Calu3 (cell line): ENCODE results near the gene CUBN. TPM values are rescaled to one million over a fixed set of nuclear protein-coding genes. Genes with fewer than 3 reads are reported as not detected.

Source experiments
- BruUV-seq: library from RNA; stranded (reverse); fragments of 400-500 nt; replicated peaks from 2 replicates; lab custom pipeline; 2021; lab: Mats Ljungman, UMichigan
- CTCF ChIA-PET: fragments of 300-600 bp; sonication (Branson Sonifier 250); formaldehyde crosslinking; loops from one replicate; lab custom pipeline; 2022; ENCODE audit warnings: antibody characterized with exemption; lab: Charles Lee
- DNase-seq: peaks from one replicate; pipeline ENCODE4 v3.0.0; 2022
- H3K27ac Mint-ChIP-seq: one replicate; pipeline ENCODE4 v1.8.0; 2022; ENCODE audit warnings: mixed read lengths; ENCODE audit not compliant: unreplicated experiment
- H3K27me3 Mint-ChIP-seq: one replicate; pipeline ENCODE4 v1.8.0; 2022; ENCODE audit warnings: mixed read lengths; ENCODE audit not compliant: unreplicated experiment
- H3K36me3 Mint-ChIP-seq: one replicate; pipeline ENCODE4 v1.8.0; 2022; ENCODE audit warnings: mild to moderate bottlenecking, moderate library complexity, mixed read lengths; ENCODE audit not compliant: insufficient read depth, unreplicated experiment
- H3K4me1 Mint-ChIP-seq: one replicate; pipeline ENCODE4 v1.8.0; 2022; ENCODE audit warnings: mild to moderate bottlenecking, low read depth, mixed read lengths; ENCODE audit not compliant: unreplicated experiment
- H3K4me3 Mint-ChIP-seq: one replicate; pipeline ENCODE4 v1.8.0; 2022; ENCODE audit warnings: mild to moderate bottlenecking, low read depth, moderate library complexity, mixed read lengths; ENCODE audit not compliant: unreplicated experiment
- H3K9me3 Mint-ChIP-seq: one replicate; pipeline ENCODE4 v1.8.0; 2022; ENCODE audit warnings: low read depth, mixed read lengths; ENCODE audit not compliant: unreplicated experiment
- intact Hi-C: fragments of 100-400 bp; cut with micrococcal nuclease; formaldehyde crosslinking; loops from one replicate; pipeline ENCODE4 v1.10.0; 2022; ENCODE audit not compliant: unreplicated experiment
- total RNA-seq: library from RNA; stranded (reverse); gene quantifications from 2 replicates; pipeline ENCODE4 v1.2.3, GENCODE V29; 2022
- TF ChIP-seq, protein P1 (sequence below): fragments of 200-600 bp; IDR thresholded peaks from one replicate; pipeline ENCODE4 v1.8.0; 2022; ENCODE audit warnings: antibody characterized with exemption; ENCODE audit not compliant: unreplicated experiment

Gene CUBN
- total RNA-seq, 1 experiment from 2014 or later = 0.92 TPM

DNA sequence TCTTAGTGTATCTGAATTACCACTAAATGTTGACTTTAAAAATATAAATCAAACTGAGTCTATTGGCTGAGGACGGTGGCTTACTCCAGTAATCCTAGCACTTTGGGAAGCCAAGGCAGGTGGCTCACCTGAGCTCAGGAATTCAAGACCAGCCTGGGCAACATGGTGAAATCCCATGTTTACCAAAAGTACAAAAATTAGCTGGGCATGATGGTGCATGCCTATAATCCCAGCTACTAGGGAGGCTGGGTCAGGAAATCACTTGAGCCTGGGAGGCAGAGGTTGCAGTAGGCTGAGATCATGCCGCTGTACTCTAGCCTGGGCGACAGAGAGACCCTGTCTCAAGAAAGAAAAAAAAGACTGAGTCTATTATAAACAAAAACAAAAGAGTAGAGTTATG lies 205.9 kb downstream of the CUBN start:
- Mint-ChIP-seq H3K36me3 (no peaks in the 10 kb centered on the region), H3K27ac (no peak overlapping the region), H3K9me3 (no peaks in the 10 kb centered on the region), H3K27me3 (no peaks in the 10 kb centered on the region), H3K4me1 (no peaks in the 10 kb centered on the region), H3K4me3 (no peak overlapping the region)
- DNase-seq = no peak
- intact Hi-C loops = no loop called here
- CTCF ChIA-PET = interaction anchor here (0.6 kb wide), 1 partner anchor 211 kb away, joined by 5 read pairs; no protein-coding TSS in a partner anchor
- no TSS peak for BruUV-seq
- TF ChIP-seq, protein P1, sequence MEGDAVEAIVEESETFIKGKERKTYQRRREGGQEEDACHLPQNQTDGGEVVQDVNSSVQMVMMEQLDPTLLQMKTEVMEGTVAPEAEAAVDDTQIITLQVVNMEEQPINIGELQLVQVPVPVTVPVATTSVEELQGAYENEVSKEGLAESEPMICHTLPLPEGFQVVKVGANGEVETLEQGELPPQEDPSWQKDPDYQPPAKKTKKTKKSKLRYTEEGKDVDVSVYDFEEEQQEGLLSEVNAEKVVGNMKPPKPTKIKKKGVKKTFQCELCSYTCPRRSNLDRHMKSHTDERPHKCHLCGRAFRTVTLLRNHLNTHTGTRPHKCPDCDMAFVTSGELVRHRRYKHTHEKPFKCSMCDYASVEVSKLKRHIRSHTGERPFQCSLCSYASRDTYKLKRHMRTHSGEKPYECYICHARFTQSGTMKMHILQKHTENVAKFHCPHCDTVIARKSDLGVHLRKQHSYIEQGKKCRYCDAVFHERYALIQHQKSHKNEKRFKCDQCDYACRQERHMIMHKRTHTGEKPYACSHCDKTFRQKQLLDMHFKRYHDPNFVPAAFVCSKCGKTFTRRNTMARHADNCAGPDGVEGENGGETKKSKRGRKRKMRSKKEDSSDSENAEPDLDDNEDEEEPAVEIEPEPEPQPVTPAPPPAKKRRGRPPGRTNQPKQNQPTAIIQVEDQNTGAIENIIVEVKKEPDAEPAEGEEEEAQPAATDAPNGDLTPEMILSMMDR = no peak

DNA sequence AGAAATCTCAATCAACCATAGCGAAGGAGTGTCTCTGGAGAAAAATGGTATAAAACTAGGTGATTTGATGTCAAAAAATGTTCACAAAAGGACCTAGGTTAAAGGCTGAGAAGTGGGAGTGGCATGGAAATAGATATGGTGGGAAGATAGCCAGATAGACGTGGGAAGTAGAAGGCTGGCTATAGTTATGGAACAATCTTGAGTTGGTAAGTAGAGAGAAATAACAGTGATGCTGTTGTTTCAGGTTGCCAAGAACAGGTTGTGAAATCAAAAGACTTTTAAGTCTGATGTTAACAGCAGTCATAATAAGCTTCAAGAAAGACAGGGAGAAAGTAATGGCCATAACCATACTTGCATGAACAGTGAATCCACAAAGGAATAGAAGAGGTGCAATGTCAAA lies 206.3 kb downstream of the CUBN start:
- Mint-ChIP-seq H3K27me3 (no peaks in the 10 kb centered on the region), H3K4me3 (no peak overlapping the region), H3K4me1 (no peaks in the 10 kb centered on the region), H3K27ac (no peak overlapping the region), H3K36me3 (no peaks in the 10 kb centered on the region), H3K9me3 (no peaks in the 10 kb centered on the region)
- no TSS peak for BruUV-seq
- TF ChIP-seq, protein P1 = no peak
- no peak for DNase-seq
- CTCF ChIA-PET = interaction anchor here (0.6 kb wide), 2 partner anchors 212 to 1865 kb away, joined by 4 to 5 read pairs; no protein-coding TSS in a partner anchor
- intact Hi-C loops = no loop called here

DNA sequence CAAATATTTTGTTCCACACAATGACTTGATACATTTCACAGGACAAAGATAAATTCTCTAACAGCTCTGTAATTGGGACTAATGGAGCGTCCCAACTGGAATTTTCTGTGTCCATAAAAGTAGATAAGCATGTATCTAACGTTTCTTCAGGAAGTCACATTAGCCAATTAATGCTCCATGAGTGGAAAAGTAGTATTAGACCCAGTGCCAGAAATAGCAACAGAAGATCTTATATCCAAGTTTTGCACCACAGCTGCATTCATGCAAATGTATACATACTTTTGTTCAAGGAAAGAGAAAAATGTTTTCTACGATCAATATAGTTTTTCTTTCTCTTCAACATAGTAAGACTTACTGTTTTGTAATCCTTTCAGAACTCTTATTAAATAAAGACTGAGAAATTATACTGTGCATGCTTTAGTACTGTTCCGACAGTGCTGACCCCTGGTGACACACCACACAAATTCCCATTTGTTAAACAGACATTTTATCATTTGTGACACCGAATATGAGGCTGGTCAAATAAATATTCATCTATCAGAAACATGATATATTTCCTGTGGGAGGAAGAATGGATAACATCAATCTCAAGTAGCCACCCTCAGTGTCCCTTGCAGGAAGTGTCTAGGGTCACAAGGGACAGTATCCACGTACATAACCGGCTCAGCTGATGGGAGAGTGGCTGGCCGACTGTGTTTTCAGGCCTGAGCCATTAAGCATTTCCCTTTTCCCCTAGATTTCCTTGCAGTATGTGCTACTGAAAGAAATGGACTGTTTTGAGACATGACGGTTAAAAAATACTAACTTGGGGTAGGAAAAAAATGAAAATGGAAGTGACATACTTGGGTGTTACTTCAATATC lies 210.3 kb downstream of the CUBN start:
- CTCF ChIA-PET = no interaction called here
- no peak overlapping the region for H3K27ac Mint-ChIP-seq
- DNase-seq = no peak
- H3K36me3 Mint-ChIP-seq = no peaks in the 10 kb centered on the region
- no peaks in the 10 kb centered on the region for H3K9me3 Mint-ChIP-seq
- intact Hi-C loops = no loop called here
- no TSS peak for BruUV-seq
- no peak overlapping the region for H3K4me3 Mint-ChIP-seq
- H3K27me3 Mint-ChIP-seq = no peaks in the 10 kb centered on the region
- TF ChIP-seq, protein P1 = no peak
- no peaks in the 10 kb centered on the region for H3K4me1 Mint-ChIP-seq

DNA sequence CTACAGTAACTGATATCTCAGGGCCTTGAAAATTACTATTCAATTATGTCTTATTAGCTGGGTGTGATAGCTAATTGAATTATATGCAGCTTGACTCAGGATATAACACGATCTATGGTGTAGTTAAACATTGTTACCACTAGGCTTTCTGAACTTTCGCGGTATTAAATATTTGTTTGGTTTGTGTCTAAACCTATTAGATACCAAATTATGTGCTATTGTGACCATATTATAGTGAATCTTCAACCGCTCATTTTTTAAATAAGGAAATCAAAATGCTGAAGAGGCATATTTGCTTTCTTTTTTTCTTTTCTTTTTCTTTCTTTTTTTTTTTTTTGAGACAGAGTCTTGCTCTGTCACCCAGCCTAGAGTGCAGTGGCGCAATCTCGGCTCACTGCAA lies 213.1 kb downstream of the CUBN start:
- Mint-ChIP-seq H3K27ac (no peak overlapping the region), H3K9me3 (no peaks in the 10 kb centered on the region), H3K4me3 (no peak overlapping the region), H3K36me3 (no peaks in the 10 kb centered on the region), H3K4me1 (no peaks in the 10 kb centered on the region), H3K27me3 (no peaks in the 10 kb centered on the region)
- no peak for DNase-seq
- BruUV-seq = no TSS peak
- CTCF ChIA-PET = interaction anchor here (0.7 kb wide), 1 partner anchor 104 kb away, joined by 3 read pairs; no protein-coding TSS in a partner anchor
- intact Hi-C loops = no loop called here
- TF ChIP-seq, protein P1 = no peak
